ENCODE results near the gene PIP5K1B. TPM values are rescaled to one million over a fixed set of nuclear protein-coding genes. Genes with fewer than 3 reads are reported as not detected.

PIP5K1B gene
- polyA plus RNA-seq, 6 donors from 2014 or later, result 6.6 to 16.6 (median 9.3) TPM

GRCh38 chr9:69023650-69024049 is 318.6 kb downstream of the PIP5K1B start:
- H3K4me1 Mint-ChIP-seq, result peaks cover 4 to 8% (median 7%) of the 10 kb centered on the region in 3 donors

GRCh38 chr9:69027355-69028097 is 322.5 kb downstream of the PIP5K1B start:
- peak; percentile 42 for DNase-seq
- Mint-ChIP-seq H3K36me3 (no peaks in the 10 kb centered on the region), H3K4me1 (peaks cover 5 to 10% (median 7%) of the 10 kb centered on the region in 3 donors), H3K9me3 (peaks cover 0 to 2% (median 0%) of the 10 kb centered on the region in 7 donors), H3K27me3 (no peaks in the 10 kb centered on the region), H3K4me3 (peak overlapping the region in 1 of 8 donors; percentile 21), H3K27ac (peak overlapping the region in 1 of 6 donors; percentile 30)
- ATAC-seq (ENCODE audit: low read depth in 2 of 2), result peak; percentile 71 to 83

More at GRCh38 chr9:69023650-69024049, 318.6 kb downstream of the PIP5K1B start:
- DNase-seq, result no peak
- H3K4me3 Mint-ChIP-seq, result no peak overlapping the region
- no peaks in the 10 kb centered on the region for H3K9me3 Mint-ChIP-seq
- H3K27ac Mint-ChIP-seq, result no peak overlapping the region
- no peak for ATAC-seq (ENCODE audit: low read depth in 2 of 2)
- H3K36me3 Mint-ChIP-seq, result no peaks in the 10 kb centered on the region
- H3K27me3 Mint-ChIP-seq, result no peaks in the 10 kb centered on the region

GRCh38 chr9:69028754-69029153 is 323.7 kb downstream of the PIP5K1B start:
- no peak for ATAC-seq (ENCODE audit: low read depth in 2 of 2)
- H3K36me3 Mint-ChIP-seq, result no peaks in the 10 kb centered on the region
- H3K9me3 Mint-ChIP-seq, result peaks cover 0 to 2% (median 0%) of the 10 kb centered on the region in 7 donors
- no peaks in the 10 kb centered on the region for H3K27me3 Mint-ChIP-seq
- H3K27ac Mint-ChIP-seq, result no peak overlapping the region
- no peak for DNase-seq
- H3K4me3 Mint-ChIP-seq, result no peak overlapping the region
- peaks cover 5 to 10% (median 7%) of the 10 kb centered on the region in 3 donors for H3K4me1 Mint-ChIP-seq

DNA sequence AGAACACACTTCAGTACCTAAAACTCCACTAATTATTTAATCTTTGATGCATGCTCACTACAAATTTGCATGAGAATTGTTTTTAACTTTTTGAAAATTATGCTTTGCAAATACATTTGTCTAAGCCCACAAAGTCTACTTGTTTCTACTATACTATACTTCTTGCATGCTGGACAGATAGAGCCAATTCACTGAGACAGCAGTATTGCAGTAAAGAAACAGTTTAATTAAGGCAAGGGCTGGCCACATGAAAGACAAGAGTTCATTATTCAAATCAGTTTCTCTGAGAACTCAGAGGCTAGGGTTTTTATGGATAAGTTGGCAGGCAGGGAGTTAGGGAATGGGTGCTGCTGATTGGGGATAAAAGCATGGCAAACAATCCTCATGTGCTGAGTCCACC is 324.5 kb downstream of the PIP5K1B start:
- H3K4me1 Mint-ChIP-seq, result peaks cover 5 to 10% (median 7%) of the 10 kb centered on the region in 3 donors
- H3K9me3 Mint-ChIP-seq, result peaks cover 0 to 2% (median 0%) of the 10 kb centered on the region in 7 donors
- ATAC-seq (ENCODE audit: low read depth in 2 of 2) (no peak), DNase-seq (no peak)
- peak overlapping the region in 1 of 6 donors; percentile 14 for H3K27ac Mint-ChIP-seq
- H3K4me3 Mint-ChIP-seq, result no peak overlapping the region
- no peaks in the 10 kb centered on the region for H3K36me3 Mint-ChIP-seq
- H3K27me3 Mint-ChIP-seq, result no peaks in the 10 kb centered on the region

DNA sequence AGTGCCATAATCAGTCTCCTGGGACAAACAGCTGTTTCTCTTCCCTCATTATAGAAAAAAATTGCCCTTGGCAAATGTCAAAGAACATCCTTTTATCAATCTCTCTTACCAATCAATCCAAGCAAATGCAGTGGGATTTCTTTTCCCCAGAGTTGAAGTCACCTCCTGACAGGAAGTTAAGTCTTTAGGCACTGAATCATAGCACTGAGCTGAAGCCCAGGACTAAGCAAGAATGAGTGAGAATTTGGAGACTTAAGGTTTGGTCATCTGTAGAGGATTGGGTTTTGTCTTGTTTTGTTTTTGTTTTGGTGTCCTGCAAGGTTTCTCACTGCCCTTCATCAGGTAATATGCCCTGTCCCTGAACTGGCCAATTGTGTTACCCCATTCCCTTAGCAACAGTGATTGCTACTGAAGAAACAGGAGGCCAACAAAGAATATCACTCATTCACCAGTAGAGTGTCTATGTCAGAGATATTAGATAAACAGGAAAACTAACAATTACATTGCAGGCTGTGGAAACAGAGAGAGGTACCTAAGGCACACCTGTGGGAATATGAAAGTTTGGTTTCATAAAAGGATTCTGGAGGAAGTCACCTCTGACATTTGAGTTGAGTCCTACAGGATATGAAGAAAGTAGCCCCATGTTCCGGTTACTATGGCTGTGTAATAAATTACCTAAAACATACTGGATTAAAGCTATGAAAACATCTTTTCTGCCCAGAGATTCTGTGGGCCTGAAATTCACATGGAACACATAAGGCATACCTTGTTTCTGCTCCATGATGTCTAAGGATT is 326.0 kb downstream of the PIP5K1B start:
- H3K4me1 Mint-ChIP-seq, result peaks cover 6 to 10% (median 8%) of the 10 kb centered on the region in 3 donors
- H3K9me3 Mint-ChIP-seq, result peaks cover 0 to 2% (median 0%) of the 10 kb centered on the region in 7 donors
- H3K36me3 Mint-ChIP-seq, result no peaks in the 10 kb centered on the region
- no peaks in the 10 kb centered on the region for H3K27me3 Mint-ChIP-seq
- ATAC-seq (ENCODE audit: low read depth in 2 of 2) (no peak), DNase-seq (no peak)
- no peak overlapping the region for H3K4me3 Mint-ChIP-seq
- H3K27ac Mint-ChIP-seq, result peak overlapping the region in 1 of 6 donors; percentile 18

GRCh38 chr9:69034071-69034470 is 329.0 kb downstream of the PIP5K1B start:
- ATAC-seq (ENCODE audit: low read depth in 2 of 2), result no peak

GRCh38 chr9:69035438-69036308 is 330.6 kb downstream of the PIP5K1B start, which contains the start of gene FXN:
FXN (plus strand) TSS chr9:69035752; CDS start chr9:69035783, 31 bp downstream.
- peak within 1 kb of the TSS; percentile 93 to 99 (median 96) for H3K4me3 Mint-ChIP-seq
- H3K36me3 Mint-ChIP-seq, result no peaks in the 10 kb centered on the region
- ATAC-seq (ENCODE audit: low read depth in 2 of 2), result peak; percentile 87 to 89
- H3K4me1 Mint-ChIP-seq, result peaks cover 10% of the 10 kb centered on the region in 3 donors
- peak; percentile 77 for DNase-seq
- H3K27ac Mint-ChIP-seq, result peak within 1 kb of the TSS; percentile 85 to 94 (median 90)
- H3K27me3 Mint-ChIP-seq, result no peaks in the 10 kb centered on the region
- no peaks in the 10 kb centered on the region for H3K9me3 Mint-ChIP-seq

More at GRCh38 chr9:69034071-69034470, 329.0 kb downstream of the PIP5K1B start:
- H3K4me1 Mint-ChIP-seq, result peaks cover 10 to 12% (median 10%) of the 10 kb centered on the region in 3 donors
- H3K36me3 Mint-ChIP-seq, result no peaks in the 10 kb centered on the region
- no peaks in the 10 kb centered on the region for H3K27me3 Mint-ChIP-seq
- peak overlapping the region in 4 of 8 donors; percentile 52 to 99 (median 70) for H3K4me3 Mint-ChIP-seq
- DNase-seq, result no peak
- H3K27ac Mint-ChIP-seq, result peak overlapping the region in 1 of 6 donors; percentile 4
- peaks cover 0 to 2% (median 0%) of the 10 kb centered on the region in 7 donors for H3K9me3 Mint-ChIP-seq

- Mint-ChIP-seq H3K4me1 (peaks cover 10% of the 10 kb centered on the region in 3 donors), H3K27me3 (no peaks in the 10 kb centered on the region), H3K36me3 (no peaks in the 10 kb centered on the region), H3K4me3 (peak overlapping the region; percentile 93 to 99 (median 96)), H3K9me3 (no peaks in the 10 kb centered on the region), H3K27ac (peak overlapping the region; percentile 15 to 94 (median 88))
- DNase-seq (no peak), ATAC-seq (ENCODE audit: low read depth in 2 of 2) (peak; percentile 22 to 31)
These were observed 331.3 kb downstream of the PIP5K1B start for GRCh38 chr9:69036309-69036708.

DNA sequence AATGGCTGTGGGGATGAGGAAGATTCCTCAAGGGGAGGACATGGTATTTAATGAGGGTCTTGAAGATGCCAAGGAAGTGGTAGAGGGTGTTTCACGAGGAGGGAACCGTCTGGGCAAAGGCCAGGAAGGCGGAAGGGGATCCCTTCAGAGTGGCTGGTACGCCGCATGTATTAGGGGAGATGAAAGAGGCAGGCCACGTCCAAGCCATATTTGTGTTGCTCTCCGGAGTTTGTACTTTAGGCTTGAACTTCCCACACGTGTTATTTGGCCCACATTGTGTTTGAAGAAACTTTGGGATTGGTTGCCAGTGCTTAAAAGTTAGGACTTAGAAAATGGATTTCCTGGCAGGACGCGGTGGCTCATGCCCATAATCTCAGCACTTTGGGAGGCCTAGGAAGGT is 331.8 kb downstream of the PIP5K1B start:
- DNase-seq, result no peak
- H3K4me3 Mint-ChIP-seq, result peak overlapping the region; percentile 93 to 99 (median 96)

GRCh38 chr9:69040646-69041045 is 335.6 kb downstream of the PIP5K1B start:
- no peaks in the 10 kb centered on the region for H3K27me3 Mint-ChIP-seq
- no peak for ATAC-seq (ENCODE audit: low read depth in 2 of 2)
- H3K4me1 Mint-ChIP-seq, result peaks cover 16 to 18% (median 18%) of the 10 kb centered on the region in 3 donors
- DNase-seq, result no peak
- H3K27ac Mint-ChIP-seq, result no peak overlapping the region
- H3K36me3 Mint-ChIP-seq, result no peaks in the 10 kb centered on the region
- no peaks in the 10 kb centered on the region for H3K9me3 Mint-ChIP-seq
- peak overlapping the region in 1 of 8 donors; percentile 12 for H3K4me3 Mint-ChIP-seq

More for the DNA sequence above, 331.8 kb downstream of the PIP5K1B start:
- Mint-ChIP-seq H3K9me3 (no peaks in the 10 kb centered on the region), H3K4me1 (peaks cover 10% of the 10 kb centered on the region in 3 donors), H3K36me3 (no peaks in the 10 kb centered on the region), H3K27ac (peak overlapping the region in 3 of 6 donors; percentile 15 to 94 (median 85)), H3K27me3 (no peaks in the 10 kb centered on the region)
- ATAC-seq (ENCODE audit: low read depth in 2 of 2), result no peak

GRCh38 chr9:69044240-69045219 is 339.5 kb downstream of the PIP5K1B start:
- peaks cover 5 to 14% of the 10 kb centered on the region in 2 donors for H3K36me3 Mint-ChIP-seq
- H3K27me3 Mint-ChIP-seq, result no peaks in the 10 kb centered on the region
- DNase-seq (no peak), ATAC-seq (ENCODE audit: low read depth in 2 of 2) (no peak)
- no peaks in the 10 kb centered on the region for H3K9me3 Mint-ChIP-seq
- peaks cover 8 to 13% (median 12%) of the 10 kb centered on the region in 3 donors for H3K4me1 Mint-ChIP-seq
- H3K4me3 Mint-ChIP-seq, result no peak overlapping the region
- no peak overlapping the region for H3K27ac Mint-ChIP-seq

- ATAC-seq (ENCODE audit: low read depth in 2 of 2), result no peak
- Mint-ChIP-seq H3K9me3 (no peaks in the 10 kb centered on the region), H3K36me3 (peaks cover 5 to 14% of the 10 kb centered on the region in 2 donors), H3K4me3 (peak overlapping the region in 1 of 8 donors; percentile 43), H3K27me3 (no peaks in the 10 kb centered on the region), H3K4me1 (peaks cover 8 to 13% (median 12%) of the 10 kb centered on the region in 3 donors), H3K27ac (peak overlapping the region in 1 of 6 donors; percentile 21)
- DNase-seq, result no peak
These were observed 340.8 kb downstream of the PIP5K1B start for GRCh38 chr9:69045821-69046220.
